K562 (cell line): ENCODE data around the gene DBX1.

Source experiments
- ATF1 ChIP-seq, 2 experiments: fragments of 450-650 bp in 1 of 2; IDR thresholded peaks; 2 replicates each; pipeline ENCODE4 v1.6.1; 2016; ENCODE audit warnings: missing compliant biosample characterization in 1 of 2, missing genetic modification characterization in 1 of 2
- GABPA ChIP-seq: fragments of 200-800 bp; sonication (Bioruptor generic); conservative IDR thresholded peaks from 2 replicates; pipeline ENCODE4 v1.6.1; 2016; ENCODE audit warnings: low read depth, missing genetic modification characterization, missing compliant biosample characterization
- IRF9 ChIP-seq: fragments of 450-650 bp; IDR thresholded peaks from 2 replicates; pipeline ENCODE4 v1.6.1; 2016; ENCODE audit warnings: missing biosample characterization, missing genetic modification characterization
- LCOR ChIP-seq: sonication (generic); formaldehyde crosslinking; IDR thresholded peaks from 2 replicates; pipeline ENCODE4 v1.8.0; 2022; ENCODE audit warnings: mild to moderate bottlenecking, missing genetic modification reagents
- NCOA1 ChIP-seq: fragments of 450-650 bp; IDR thresholded peaks from 2 replicates; pipeline ENCODE4 v1.6.1; 2016; ENCODE audit warnings: low read depth
- NRF1 ChIP-seq, 2 experiments: fragments of 450-650 bp; IDR thresholded peaks in 1 of 2; conservative IDR thresholded peaks in 1 of 2; 2 replicates each; pipeline ENCODE4 v1.6.1; 2014; ENCODE audit warnings: mild to moderate bottlenecking in 2 of 2
- POLR2A ChIP-seq: fragments of 450-650 bp; conservative IDR thresholded peaks from 2 replicates; pipeline ENCODE4 v1.6.1; 2016
- ZKSCAN1 ChIP-seq: fragments of 150-350 bp; IDR thresholded peaks from 2 replicates; pipeline ENCODE4 v1.6.1; 2016; ENCODE audit warnings: low read depth, low read length
- ZNF140 ChIP-seq: fragments of 250-450 bp; sonication (Bioruptor Pico); IDR thresholded peaks from 2 replicates; pipeline ENCODE4 v1.8.0; 2021; ENCODE audit warnings: moderate library complexity, mild to moderate bottlenecking, inconsistent platforms

GRCh38 chr11:20163783-20164481 lies 3.7 kb upstream of the DBX1 start:
- TF ChIP-seq ZKSCAN1 = no peak
- TF ChIP-seq ZNF140 = no peak
- TF ChIP-seq GABPA (tag) = no peak
- no peak for TF ChIP-seq NCOA1
- TF ChIP-seq LCOR (CRISPR knock-in tag) = no peak
- no peak for TF ChIP-seq POLR2A
- no peak for TF ChIP-seq NRF1 (conservative IDR thresholded peaks at IDR 0.05 in 1 of 2, IDR thresholded peaks at IDR 0.05 in 1 of 2)
- no peak for TF ChIP-seq ATF1 (CRISPR knock-in tag; IDR thresholded peaks at IDR 0.05)
- no peak for TF ChIP-seq ATF1 (tag; IDR thresholded peaks at IDR 0.05)
- TF ChIP-seq IRF9 (tag) = no peak
